ENCODE data around the gene PDE4A.

PDE4A gene

GRCh38 chr19:10514211-10515145 is 94.1 kb downstream of the PDE4A start:
- peak in 1 of 4 experiments; percentile 18 for DNase-seq

- DNase-seq, result no peak
Observed at GRCh38 chr19:10516064-10516385, 95.7 kb downstream of the PDE4A start.

DNA sequence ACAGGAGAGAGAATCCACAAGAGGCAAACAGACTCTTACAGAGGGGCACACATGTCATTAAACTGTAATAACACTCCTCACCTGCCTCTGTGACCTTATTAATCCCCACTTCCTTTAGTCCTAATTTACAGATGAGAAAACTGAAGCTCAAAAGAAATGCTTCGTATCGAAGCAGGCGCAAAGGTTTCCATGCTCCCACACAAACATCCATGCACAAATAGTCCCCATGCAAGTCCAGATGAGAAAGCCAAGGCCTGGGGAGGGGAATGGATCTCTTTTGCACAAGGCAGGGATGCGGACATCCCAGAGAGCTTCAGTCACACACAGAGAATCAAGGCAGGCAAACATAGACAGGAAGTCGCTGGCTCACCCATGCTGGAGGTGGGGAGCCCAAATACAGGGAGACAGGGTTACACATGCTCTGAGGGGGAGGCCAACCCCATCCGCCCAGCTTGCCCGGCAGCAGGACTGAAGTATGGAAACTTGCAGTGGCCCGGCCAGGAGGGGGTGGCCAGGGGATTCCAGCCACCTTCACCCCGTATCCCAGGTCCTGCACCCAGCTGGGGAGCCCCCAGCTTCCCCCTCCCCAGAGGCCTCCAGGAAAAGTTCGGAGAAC is 96.4 kb downstream of the PDE4A start:
- DNase-seq, result no peak

GRCh38 chr19:10517361-10517759 is 97.0 kb downstream of the PDE4A start, which contains the start of gene S1PR5:
TSS of gene S1PR5 (minus strand) at chr19:10517447. CDS start at chr19:10515011, 2,436 bp downstream.
- peak in 2 of 4 experiments; percentile 10 to 42 for DNase-seq

GRCh38 chr19:10517760-10518443 is 97.6 kb downstream of the PDE4A start:
- peak in 3 of 4 experiments; percentile 15 to 37 (median 25) for DNase-seq

- DNase-seq, result peak in 2 of 4 experiments; percentile 30 to 33
Observed at GRCh38 chr19:10518444-10519361, 98.4 kb downstream of the PDE4A start.
